Ramos (cell line): ENCODE data around the gene KISS1R.

Experiments
- in situ Hi-C: fragments of 300-500 bp; cut with MboI; formaldehyde crosslinking; loops from one replicate; pipeline ENCODE4 v1.14.3; 2022; ENCODE audit warnings: low sequenced_read_pairs; ENCODE audit not compliant: unreplicated experiment

The KISS1R gene

GRCh38 chr19:919199-920050 is 2.3 kb downstream of the KISS1R start:
- in situ Hi-C loops, result loop anchor here (5.0 kb wide), 3 partner anchors 62 to 152 kb away; partner anchors contain the start of gene CFD

DNA sequence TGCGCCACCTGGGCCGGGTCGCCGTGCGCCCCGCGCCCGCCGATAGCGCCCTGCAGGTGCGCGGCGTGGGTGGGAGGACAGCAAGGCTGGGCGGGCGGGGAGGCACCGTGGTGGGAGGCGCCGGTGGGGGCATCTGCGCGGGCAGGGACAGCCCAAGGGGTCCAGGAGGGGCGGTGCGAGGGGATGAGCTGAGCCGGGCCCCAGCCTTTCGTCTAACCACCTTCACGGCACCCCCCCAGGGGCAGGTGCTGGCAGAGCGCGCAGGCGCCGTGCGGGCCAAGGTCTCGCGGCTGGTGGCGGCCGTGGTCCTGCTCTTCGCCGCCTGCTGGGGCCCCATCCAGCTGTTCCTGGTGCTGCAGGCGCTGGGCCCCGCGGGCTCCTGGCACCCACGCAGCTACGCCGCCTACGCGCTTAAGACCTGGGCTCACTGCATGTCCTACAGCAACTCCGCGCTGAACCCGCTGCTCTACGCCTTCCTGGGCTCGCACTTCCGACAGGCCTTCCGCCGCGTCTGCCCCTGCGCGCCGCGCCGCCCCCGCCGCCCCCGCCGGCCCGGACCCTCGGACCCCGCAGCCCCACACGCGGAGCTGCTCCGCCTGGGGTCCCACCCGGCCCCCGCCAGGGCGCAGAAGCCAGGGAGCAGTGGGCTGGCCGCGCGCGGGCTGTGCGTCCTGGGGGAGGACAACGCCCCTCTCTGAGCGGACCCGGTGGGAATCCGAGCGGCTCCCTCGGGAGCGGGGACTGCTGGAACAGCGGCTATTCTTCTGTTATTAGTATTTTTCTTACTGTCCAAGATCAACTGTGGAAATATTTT is 3.1 kb downstream of the KISS1R start:
- in situ Hi-C loops, result loop anchor here (5.0 kb wide), 3 partner anchors 63 to 153 kb away; partner anchors contain the start of gene CFD

- in situ Hi-C loops, result loop anchor here (5.0 kb wide), 3 partner anchors 63 to 157 kb away; partner anchors contain the start of gene CFD
Measured at GRCh38 chr19:924553-925086, 7.5 kb downstream of the KISS1R start.

GRCh38 chr19:925087-925525 is 8.0 kb downstream of the KISS1R start:
- in situ Hi-C loops, result no loop called here

DNA sequence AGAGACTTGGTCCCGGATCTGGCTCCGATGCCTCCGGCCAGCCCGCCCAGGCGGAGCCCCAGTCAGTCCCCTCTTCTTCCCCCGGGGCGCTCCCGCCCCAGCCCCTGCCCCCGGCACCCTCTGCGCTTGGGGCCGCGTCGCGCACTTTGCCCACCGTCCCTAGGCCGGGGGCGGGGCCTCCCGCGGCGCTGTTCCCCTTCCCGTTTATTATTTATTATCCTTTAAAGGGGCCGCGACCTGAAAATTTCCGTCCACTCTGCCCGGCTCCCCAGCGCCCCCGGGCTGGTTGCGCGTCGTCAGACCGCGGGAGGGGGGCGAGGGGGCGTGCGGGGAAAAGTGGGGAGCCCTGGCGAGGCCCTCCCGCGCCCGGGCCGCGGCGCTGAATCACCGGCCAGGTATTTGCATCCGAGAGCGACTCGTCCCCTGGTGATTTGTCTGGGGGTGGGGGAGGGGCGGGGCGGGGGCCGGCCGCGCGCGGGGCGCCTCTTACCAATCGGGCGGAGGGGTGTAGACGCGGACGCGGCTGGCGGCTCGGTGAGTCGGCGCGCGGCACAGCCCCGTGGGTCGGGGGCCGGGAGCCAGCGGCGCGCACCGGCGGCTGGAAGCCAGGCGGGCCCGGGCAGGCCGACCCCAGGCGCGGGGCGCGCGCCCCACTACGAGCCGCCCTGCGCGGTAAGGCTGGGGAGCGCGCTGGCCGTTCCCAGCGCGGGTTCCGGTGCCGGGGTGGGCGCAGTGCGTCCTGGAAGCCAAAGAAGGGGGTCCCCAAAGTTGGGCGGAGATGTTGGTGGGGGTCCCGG is 8.6 kb downstream of the KISS1R start, which contains the start of gene ARID3A:
TSS of gene ARID3A (plus strand) at position 510 of the 797 bp plus-strand sequence. CDS start 3,494 bp downstream, outside the sequence.
- in situ Hi-C loops, result no loop called here

DNA sequence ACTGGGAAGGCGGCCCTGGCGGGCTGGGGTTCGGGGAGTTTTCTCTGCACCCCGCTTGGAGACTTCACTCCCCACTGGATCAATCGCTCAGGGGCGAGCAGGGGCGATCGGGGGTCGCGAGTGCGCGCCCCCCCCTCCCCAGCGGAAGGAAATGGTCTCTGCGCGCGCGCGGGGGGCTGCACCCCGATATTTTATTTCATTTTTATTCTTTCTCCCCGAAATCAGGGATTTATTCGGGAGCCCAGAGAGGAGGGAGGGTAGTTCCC is 9.1 kb downstream of the KISS1R start:
- in situ Hi-C loops, result no loop called here

DNA sequence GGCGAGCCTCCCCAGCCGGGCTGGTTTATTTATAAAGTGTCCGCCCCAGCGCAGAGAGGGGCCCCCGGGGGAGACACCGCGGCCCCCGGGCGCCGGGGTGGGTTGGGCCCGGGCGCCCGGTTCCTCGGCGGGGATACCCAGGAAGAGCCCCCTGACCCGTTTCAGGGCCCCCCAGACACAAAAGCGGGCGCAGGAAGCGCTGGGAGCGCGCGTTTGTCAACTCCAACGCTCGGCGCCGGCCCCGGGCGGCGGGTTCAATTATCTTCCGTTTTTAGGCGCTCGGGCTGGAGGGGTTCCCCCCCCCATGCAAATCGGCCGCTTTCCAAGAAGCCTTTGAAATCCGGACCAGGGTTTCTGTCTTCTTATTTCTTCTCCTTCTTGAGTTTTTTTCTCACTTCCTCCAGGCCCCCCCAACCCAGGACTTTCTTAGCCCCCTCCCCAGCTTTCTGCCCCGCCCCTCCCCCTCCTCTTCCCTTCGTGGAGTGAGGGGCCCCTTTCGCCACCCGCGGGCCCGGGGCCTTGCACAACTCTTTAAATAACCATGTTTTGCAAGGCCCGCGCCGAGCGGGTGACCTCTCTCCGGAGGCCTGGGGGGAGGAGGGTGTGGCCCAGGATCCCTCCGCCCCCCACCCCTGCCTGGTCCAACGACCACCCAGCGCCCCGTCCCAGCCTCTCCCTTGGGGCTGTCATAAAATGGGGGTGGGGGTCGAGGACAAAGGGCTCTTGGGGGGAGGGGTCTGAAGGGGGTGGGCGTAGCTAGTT is 9.6 kb downstream of the KISS1R start:
- in situ Hi-C loops, result no loop called here

DNA sequence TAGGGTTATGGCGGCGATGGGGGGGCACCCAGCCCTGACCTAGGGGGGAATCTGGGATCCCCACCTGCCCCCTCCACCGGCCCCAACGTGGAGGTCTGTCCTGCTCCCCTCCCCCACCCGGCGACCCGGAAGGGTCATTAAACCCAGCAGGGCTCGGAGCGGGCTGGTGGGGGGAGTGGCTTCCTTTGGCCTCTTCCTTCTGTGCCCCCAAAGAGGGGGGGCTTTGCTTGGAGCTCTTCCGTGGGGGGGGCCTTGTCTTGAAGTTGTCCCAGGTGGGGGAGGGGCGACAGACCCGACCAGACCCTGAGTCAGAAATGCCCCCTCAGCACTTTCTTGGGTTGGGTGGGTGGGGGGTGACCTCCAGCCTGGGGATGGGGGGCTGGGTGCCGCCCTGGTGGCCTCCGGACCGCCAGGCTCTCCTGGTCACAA is 10.2 kb downstream of the KISS1R start:
- in situ Hi-C loops, result no loop called here

DNA sequence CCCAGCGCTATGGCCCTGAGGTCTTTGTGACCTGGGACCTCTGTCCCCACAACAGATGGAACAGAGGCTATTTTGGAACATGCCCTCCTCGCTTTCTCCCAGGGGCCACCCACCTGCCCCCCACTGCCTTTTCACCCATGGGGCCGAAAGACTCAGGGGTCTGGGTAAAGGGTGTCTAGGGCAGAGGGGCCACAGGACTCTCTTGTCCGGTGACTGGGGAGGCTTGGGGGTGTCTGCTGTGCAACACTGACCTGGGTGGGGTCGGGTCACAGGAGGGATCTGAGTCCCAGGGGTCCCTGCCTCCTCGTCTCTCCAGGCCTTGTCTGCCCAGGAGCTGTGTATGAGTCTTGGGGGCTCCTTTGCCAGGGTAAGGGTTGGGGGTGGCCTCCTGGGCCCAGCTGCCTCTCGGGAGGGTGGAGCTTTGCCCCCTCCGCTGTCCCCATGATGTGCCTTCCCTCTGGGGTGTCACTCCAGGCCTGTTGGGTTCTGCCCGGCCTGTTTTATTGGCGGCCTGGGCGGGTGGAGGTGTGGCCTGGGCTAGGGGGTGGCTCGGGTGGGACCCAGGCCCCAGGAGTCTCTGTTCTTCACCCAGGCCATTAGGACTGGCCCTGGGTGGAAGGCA is 10.8 kb downstream of the KISS1R start:
- in situ Hi-C loops, result no loop called here

DNA sequence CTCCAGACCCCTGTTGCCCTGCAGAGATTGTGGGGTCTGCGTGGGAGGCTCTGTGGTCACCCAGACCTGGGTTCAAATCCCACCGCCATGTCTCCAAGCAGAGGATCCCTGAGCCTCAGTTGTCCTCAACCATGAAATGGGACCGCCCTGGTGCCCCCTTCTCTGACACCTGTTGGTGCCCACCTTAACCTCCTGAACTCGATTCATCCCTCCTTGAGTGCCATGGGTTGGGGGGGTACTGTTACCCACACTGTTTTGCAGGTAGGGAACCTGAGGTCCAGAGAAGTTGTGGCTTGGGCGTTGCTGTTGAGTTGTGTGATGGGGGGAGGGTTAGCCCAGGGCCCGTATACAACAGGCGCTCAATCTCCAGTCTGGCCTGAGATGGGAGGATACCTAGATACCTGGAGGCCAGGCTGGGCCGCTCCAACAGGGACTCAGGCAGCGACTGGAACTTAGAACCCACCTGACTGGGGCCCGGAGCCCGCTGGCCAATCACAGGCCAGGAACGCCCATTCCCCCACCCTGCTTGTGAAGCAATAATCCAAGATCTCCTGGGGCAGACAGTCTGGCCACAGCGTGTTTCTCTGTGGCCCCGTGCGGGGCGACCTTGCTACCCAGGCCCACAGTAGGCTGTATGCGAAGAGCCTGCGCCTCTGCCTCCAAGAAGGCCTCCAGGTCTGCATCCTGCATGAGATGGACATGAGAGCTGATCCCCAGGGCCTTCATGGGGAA is 11.5 kb downstream of the KISS1R start:
- in situ Hi-C loops, result no loop called here

DNA sequence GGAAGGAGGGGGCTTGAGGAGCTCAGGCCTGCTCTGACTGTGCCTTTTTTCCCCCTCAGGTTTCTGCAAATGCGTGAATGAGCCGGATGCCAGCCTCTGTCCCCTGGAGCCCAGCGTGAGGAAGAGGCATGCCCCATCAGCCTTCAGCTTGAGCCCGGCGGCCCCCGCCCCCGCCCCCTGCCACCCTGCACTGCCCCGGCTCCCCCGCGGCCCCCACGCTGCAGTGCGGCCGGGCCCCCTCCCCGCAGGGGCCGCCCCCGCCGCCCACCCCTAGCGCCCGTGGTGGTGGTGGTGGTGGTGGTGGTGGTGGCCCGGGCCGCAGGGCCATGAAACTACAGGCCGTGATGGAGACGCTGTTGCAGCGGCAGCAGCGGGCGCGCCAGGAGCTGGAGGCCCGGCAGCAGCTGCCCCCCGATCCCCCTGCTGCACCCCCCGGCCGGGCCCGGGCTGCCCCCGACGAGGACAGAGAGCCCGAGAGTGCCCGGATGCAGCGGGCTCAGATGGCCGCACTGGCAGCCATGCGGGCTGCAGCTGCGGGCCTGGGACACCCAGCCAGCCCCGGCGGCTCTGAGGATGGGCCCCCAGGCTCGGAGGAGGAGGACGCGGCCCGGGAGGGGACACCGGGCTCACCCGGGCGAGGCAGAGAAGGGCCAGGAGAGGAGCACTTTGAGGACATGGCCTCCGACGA is 12.2 kb downstream of the KISS1R start:
- in situ Hi-C loops, result no loop called here

DNA sequence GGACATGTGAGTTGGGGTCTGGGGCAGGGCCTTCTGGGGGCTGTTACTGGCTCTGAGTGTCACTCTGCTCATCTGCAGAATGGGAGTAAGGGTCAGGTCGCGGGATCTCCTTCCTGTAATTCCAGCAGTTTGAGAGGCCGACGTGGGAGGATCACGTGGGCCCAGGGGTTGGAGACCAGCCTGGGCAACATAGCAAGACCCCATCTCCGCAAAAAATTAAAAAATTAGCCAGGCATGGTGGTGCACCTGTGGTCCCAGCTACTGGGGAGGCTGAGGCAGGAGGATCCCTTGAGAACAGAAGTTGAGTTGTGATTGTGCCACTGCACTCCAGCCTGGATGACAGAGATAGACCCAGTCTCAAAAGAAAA is 12.7 kb downstream of the KISS1R start:
- in situ Hi-C loops, result no loop called here

DNA sequence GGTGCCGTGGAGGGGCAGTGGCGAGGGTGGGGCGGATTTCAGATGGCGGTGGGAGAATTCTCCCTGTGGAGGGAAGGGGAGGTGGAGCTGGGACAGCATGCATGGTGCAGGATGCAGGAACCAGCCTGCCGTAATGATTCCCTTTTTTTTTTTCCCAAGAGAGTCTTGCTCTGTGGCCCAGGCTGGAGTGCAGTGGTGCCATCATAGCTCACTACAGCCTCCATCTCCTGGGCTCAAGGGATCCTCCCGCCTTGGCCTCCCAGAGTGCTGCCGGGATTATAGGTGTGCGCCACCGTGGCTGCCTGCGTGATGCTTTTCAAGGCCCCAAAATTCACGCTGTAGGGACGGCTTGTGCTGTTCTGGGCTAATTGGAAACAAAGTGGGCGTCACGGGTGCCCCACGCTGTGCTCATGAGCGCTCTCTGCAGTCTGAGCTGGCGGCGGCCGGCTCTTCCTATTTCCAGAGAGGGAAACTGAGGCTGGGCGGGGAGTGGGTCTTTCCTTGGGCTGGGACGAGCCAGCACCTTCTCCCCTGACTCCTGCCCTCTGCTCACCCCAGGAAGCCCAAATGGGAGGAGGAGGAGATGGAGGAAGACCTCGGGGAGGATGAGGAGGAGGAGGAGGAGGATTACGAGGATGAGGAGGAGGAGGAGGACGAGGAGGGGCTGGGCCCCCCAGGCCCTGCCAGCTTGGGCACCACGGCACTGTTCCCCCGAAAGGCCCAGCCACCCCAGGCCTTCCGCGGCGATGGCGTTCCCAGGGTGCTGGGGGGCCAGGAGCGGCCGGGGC is 14.9 kb downstream of the KISS1R start:
- in situ Hi-C loops, result no loop called here

DNA sequence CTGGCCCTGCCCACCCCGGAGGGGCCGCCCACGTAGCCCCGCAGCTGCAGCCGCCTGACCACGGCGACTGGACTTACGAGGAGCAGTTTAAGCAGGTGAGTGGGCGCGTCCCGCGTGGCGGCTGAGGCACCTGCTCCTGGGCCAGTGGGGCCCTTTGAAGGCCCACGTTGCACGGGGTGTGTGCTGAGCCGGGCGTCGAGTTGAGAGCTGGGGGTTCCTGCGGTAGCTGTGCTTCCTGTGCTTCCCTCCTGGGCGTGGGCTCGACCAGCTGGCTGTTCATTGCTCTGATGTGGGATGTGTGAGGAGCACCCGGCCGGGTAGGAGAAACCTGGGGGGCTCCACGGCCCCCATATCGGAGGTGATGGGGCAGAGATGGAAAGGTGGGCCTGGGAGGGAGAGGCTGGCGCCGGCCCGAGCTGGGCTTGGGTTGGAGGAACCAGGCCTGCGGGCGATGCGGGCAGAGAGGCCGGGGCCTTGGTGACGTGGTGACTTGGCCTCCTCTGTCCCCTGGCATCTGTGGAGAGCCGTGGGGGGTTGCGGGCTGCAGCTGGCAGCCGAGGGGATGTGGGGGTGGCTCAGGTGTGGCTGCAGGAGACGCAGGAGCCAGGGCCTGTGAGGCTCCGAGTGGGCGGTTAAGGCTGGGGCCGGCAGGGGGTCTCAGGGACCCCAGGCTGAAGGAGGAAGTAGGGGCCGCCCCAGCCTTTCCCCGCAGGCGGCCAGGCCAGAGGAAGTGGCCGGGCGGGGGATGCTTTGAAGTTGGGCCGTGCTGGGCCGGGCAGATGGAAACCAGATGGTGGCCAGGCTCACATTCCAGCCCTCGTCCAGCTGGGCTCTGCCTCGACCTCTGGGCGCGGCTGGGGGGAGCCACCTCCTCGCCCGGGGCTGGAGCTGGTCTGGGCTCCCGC is 15.8 kb downstream of the KISS1R start:
- in situ Hi-C loops, result no loop called here

DNA sequence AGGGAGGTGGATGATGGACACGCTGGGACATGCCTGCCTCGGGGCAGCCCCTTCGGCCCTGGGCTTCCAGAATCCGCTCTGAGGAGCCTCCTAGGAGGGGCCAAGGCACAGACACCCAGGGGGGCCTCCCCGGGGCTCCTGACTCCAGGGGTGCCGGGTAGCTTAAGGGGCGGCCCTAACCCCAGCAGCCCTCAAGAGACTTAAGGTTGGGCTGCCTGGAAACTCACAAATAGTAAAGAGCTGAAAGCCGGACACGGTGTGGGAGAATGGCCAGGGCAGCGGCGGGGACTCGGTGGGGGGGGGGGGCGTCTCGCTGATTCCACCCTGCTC is 16.4 kb downstream of the KISS1R start:
- in situ Hi-C loops, result no loop called here

- in situ Hi-C loops, result no loop called here
Measured at GRCh38 chr19:934197-934840, 17.2 kb downstream of the KISS1R start.
